Activated CD4-positive, alpha-beta T cell treated with anti-CD3 and anti-CD28 coated beads, Interleukin-10, Interleukin-2, amounts not matched to agents 100 ng/mL and 50 ng/mL, durations not matched to agents 16 hours and 8 hours (primary cell): ENCODE data around the gene LHPP.

Source experiments
- DNase-seq: peaks from one replicate; pipeline ENCODE4 v3.0.0-alpha.2; 2020

The LHPP gene

GRCh38 chr10:124473070-124473469 is 11.4 kb downstream of the LHPP start:
- DNase-seq: no peak

GRCh38 chr10:124474514-124475070 is 13.0 kb downstream of the LHPP start:
- DNase-seq: no peak

- DNase-seq: no peak
Observed at GRCh38 chr10:124476043-124476725, 14.6 kb downstream of the LHPP start.

- no peak for DNase-seq
Observed at GRCh38 chr10:124477614-124478363, 16.2 kb downstream of the LHPP start.

- DNase-seq: no peak
Observed at GRCh38 chr10:124478515-124478914, 16.9 kb downstream of the LHPP start.

GRCh38 chr10:124480860-124481259 is 19.2 kb downstream of the LHPP start:
- no peak for DNase-seq

- no peak for DNase-seq
Observed at GRCh38 chr10:124481717-124482116, 20.1 kb downstream of the LHPP start.

- DNase-seq: no peak
Observed at GRCh38 chr10:124482236-124482800, 20.7 kb downstream of the LHPP start.

- DNase-seq: no peak
Observed at GRCh38 chr10:124482876-124483275, 21.3 kb downstream of the LHPP start.

- no peak for DNase-seq
Observed at GRCh38 chr10:124484031-124484430, 22.4 kb downstream of the LHPP start.

GRCh38 chr10:124484661-124485060 is 23.0 kb downstream of the LHPP start:
- DNase-seq: no peak

- DNase-seq: no peak
Observed at GRCh38 chr10:124486635-124487034, 25.0 kb downstream of the LHPP start.

- no peak for DNase-seq
Observed at GRCh38 chr10:124491105-124491504, 29.5 kb downstream of the LHPP start.

- DNase-seq: no peak
Observed at GRCh38 chr10:124492266-124492665, 30.6 kb downstream of the LHPP start.

- DNase-seq: no peak
Observed at GRCh38 chr10:124493214-124493882, 31.7 kb downstream of the LHPP start.

- DNase-seq: peak; percentile 16
Observed at GRCh38 chr10:124494046-124494807, 32.6 kb downstream of the LHPP start.

- DNase-seq: no peak
Observed at GRCh38 chr10:124495162-124495561, 33.5 kb downstream of the LHPP start.

GRCh38 chr10:124495725-124496124 is 34.1 kb downstream of the LHPP start:
- DNase-seq: no peak

GRCh38 chr10:124496150-124496549 is 34.5 kb downstream of the LHPP start:
- no peak for DNase-seq

GRCh38 chr10:124496620-124497019 is 35.0 kb downstream of the LHPP start:
- no peak for DNase-seq

GRCh38 chr10:124497196-124497881 is 35.7 kb downstream of the LHPP start:
- no peak for DNase-seq

- DNase-seq: no peak
Observed at GRCh38 chr10:124498056-124498455, 36.4 kb downstream of the LHPP start.
